Loucy (cell line): ENCODE measurements around the gene ABCA9.

Experiments used
- H2AFZ ChIP-seq: fragments of 200-600 bp; sonication (generic); 2 replicates; pipeline ENCODE4 v1.6.0; 2016; ENCODE audit warnings: antibody characterized with exemption, mild to moderate bottlenecking, low read length, moderate library complexity
- H3F3A ChIP-seq: fragments of 200-600 bp; 2 replicates; pipeline ENCODE4 v1.6.0; 2016; ENCODE audit warnings: antibody characterized with exemption, low read depth, mild to moderate bottlenecking
- H3K27me3 ChIP-seq: fragments of 200-600 bp; sonication (generic); 2 replicates; pipeline ENCODE4 v1.6.1; 2014; ENCODE audit warnings: low read length, mild to moderate bottlenecking; ENCODE audit not compliant: insufficient read depth, poor library complexity, severe bottlenecking
- H3K36me3 ChIP-seq: fragments of 200-600 bp; sonication (generic); 2 replicates; pipeline ENCODE4 v1.6.1; 2016; ENCODE audit warnings: low read length; ENCODE audit not compliant: insufficient read depth
- H3K4me1 ChIP-seq: fragments of 200-600 bp; sonication (generic); 2 replicates; pipeline ENCODE4 v1.5.1; 2014; ENCODE audit warnings: low read length, mild to moderate bottlenecking; ENCODE audit not compliant: insufficient read depth, poor library complexity, severe bottlenecking
- H3K4me2 ChIP-seq: fragments of 200-600 bp; sonication (generic); 2 replicates; pipeline ENCODE4 v1.6.0; 2014; ENCODE audit warnings: antibody characterized with exemption, low read length, low read depth, mild to moderate bottlenecking; ENCODE audit not compliant: poor library complexity, severe bottlenecking
- H3K4me3 ChIP-seq: fragments of 200-600 bp; sonication (generic); 2 replicates; pipeline ENCODE4 v1.5.1; 2014; ENCODE audit warnings: low read length, mild to moderate bottlenecking, mixed read lengths; ENCODE audit not compliant: poor library complexity, severe bottlenecking
- H3K79me2 ChIP-seq: fragments of 200-600 bp; sonication (generic); 2 replicates; pipeline ENCODE4 v1.6.1; 2014; ENCODE audit warnings: low read length; ENCODE audit not compliant: insufficient read depth
- H3K9ac ChIP-seq: fragments of 200-600 bp; sonication (generic); 2 replicates; pipeline ENCODE4 v1.6.0; 2014; ENCODE audit warnings: mild to moderate bottlenecking, low read depth, low read length, moderate library complexity; ENCODE audit not compliant: poor library complexity, severe bottlenecking
- H3K9me2 ChIP-seq: fragments of 200-600 bp; sonication (generic); replicated peaks from 2 replicates; pipeline ENCODE4 v1.6.1; 2016; ENCODE audit warnings: low read depth, low read length, mixed read lengths
- H3K9me3 ChIP-seq: fragments of 200-600 bp; sonication (generic); 2 replicates; pipeline ENCODE4 v1.6.1; 2014; ENCODE audit warnings: mild to moderate bottlenecking, antibody characterized with exemption, low read length, low read depth; ENCODE audit not compliant: insufficient read depth
- H4K20me1 ChIP-seq: fragments of 200-600 bp; sonication (generic); 2 replicates; pipeline ENCODE4 v1.6.0; 2014; ENCODE audit warnings: antibody characterized with exemption, low read length, mild to moderate bottlenecking; ENCODE audit not compliant: insufficient read depth, poor library complexity, severe bottlenecking
- EZH2phosphoT487 ChIP-seq: fragments of 200-600 bp; IDR thresholded peaks from 2 replicates; pipeline ENCODE4 v1.6.1; 2018; ENCODE audit warnings: antibody characterized with exemption, mild to moderate bottlenecking, moderate library complexity, borderline replicate concordance
- TF ChIP-seq, protein P1 (sequence below): fragments of 200-600 bp; sonication (generic); conservative IDR thresholded peaks from 2 replicates; pipeline ENCODE4 v1.5.1; 2014; ENCODE audit warnings: mild to moderate bottlenecking, antibody characterized with exemption, low read length

The ABCA9 gene

DNA sequence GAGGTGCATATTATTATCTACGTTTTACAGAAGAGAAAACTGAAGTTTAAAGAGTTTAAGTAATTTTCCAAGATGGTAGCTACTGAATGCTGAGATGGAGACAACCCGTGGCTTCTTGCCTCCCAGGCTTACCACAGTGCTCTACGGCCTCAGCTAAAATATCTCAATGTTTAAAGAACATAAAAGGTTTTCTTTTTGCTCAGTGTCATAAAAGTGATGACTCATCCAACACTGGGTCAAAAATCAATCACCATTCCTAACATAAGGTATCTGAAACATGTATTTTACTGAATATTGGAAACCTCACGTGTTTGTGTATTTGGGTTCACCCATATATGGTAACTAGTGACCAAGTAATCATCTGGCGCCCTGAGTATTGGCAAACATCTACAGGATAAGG lies 18.4 kb downstream of the ABCA9 start:
- Histone ChIP-seq H3K4me3 (no peak overlapping the region), H3F3A (no peaks in the 10 kb centered on the region), H3K9me3 (no peaks in the 10 kb centered on the region), H2AFZ (no peak overlapping the region), H3K9me2 (0 out of 2 replicates have a peak, but pooled peaks cover 3% of the 10 kb centered on the region), H4K20me1 (no peaks in the 10 kb centered on the region), H3K9ac (no peak overlapping the region), H3K79me2 (no peaks in the 10 kb centered on the region), H3K27me3 (no peaks in the 10 kb centered on the region), H3K4me2 (no peak overlapping the region), H3K36me3 (no peaks in the 10 kb centered on the region), H3K4me1 (no peaks in the 10 kb centered on the region)
- TF ChIP-seq, protein P1, sequence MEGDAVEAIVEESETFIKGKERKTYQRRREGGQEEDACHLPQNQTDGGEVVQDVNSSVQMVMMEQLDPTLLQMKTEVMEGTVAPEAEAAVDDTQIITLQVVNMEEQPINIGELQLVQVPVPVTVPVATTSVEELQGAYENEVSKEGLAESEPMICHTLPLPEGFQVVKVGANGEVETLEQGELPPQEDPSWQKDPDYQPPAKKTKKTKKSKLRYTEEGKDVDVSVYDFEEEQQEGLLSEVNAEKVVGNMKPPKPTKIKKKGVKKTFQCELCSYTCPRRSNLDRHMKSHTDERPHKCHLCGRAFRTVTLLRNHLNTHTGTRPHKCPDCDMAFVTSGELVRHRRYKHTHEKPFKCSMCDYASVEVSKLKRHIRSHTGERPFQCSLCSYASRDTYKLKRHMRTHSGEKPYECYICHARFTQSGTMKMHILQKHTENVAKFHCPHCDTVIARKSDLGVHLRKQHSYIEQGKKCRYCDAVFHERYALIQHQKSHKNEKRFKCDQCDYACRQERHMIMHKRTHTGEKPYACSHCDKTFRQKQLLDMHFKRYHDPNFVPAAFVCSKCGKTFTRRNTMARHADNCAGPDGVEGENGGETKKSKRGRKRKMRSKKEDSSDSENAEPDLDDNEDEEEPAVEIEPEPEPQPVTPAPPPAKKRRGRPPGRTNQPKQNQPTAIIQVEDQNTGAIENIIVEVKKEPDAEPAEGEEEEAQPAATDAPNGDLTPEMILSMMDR = no peak
- no peak for TF ChIP-seq EZH2phosphoT487

DNA sequence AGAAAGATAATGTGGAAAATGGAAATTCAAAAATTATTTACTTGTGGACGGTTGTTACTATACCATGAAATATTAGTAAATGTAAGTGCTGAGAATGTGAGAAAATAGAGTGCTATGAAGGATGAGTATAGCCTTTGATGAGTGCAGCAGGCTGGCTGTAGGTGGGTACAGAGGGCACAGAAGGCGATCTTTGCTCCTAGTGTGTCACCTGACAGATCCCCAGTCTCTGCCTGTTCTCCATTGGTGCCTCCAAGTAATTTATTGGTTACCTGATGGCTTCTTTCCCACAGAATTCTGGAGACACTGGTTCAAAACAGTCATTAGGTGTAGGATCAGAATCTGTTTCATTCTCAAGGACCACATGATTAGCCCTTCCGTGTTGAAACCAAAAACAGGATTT lies 28.9 kb downstream of the ABCA9 start:
- H3K4me1 ChIP-seq = no peaks in the 10 kb centered on the region
- no peaks in the 10 kb centered on the region for H3K36me3 ChIP-seq
- TF ChIP-seq, protein P1 = no peak
- no peak for TF ChIP-seq EZH2phosphoT487
- no peaks in the 10 kb centered on the region for H3K9me2 ChIP-seq
- H3F3A ChIP-seq = no peaks in the 10 kb centered on the region
- no peaks in the 10 kb centered on the region for H3K9me3 ChIP-seq
- H3K4me3 ChIP-seq = no peak overlapping the region
- H3K79me2 ChIP-seq = no peaks in the 10 kb centered on the region
- no peaks in the 10 kb centered on the region for H3K27me3 ChIP-seq
- H4K20me1 ChIP-seq = no peaks in the 10 kb centered on the region
- no peak overlapping the region for H3K4me2 ChIP-seq
- H2AFZ ChIP-seq = no peak overlapping the region
- H3K9ac ChIP-seq = no peak overlapping the region

DNA sequence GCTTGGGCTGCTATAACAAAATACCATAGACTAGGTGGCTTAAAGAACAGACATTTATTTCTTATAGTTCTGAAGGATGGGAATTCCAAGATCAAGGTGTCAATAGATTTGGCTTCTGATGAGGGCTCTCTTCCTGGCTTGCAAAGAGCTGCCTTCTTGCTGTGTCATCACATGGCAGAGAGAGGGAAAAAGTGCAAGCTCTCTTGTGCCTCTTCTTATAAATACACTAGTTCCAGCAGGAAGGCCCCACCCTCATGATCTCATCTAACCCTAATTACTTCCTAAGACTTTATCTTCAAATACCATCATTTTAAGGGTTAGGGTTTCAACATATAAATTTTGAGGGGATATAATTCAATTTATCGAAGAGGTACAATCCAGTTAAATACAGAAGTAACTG lies 30.6 kb downstream of the ABCA9 start:
- Histone ChIP-seq H3K9me3 (no peaks in the 10 kb centered on the region), H4K20me1 (no peaks in the 10 kb centered on the region), H2AFZ (no peak overlapping the region), H3K9me2 (no peaks in the 10 kb centered on the region), H3F3A (no peaks in the 10 kb centered on the region), H3K4me1 (no peaks in the 10 kb centered on the region), H3K79me2 (no peaks in the 10 kb centered on the region), H3K9ac (no peak overlapping the region), H3K4me3 (no peak overlapping the region), H3K27me3 (no peaks in the 10 kb centered on the region), H3K4me2 (no peak overlapping the region), H3K36me3 (no peaks in the 10 kb centered on the region)
- TF ChIP-seq, protein P1 = no peak
- no peak for TF ChIP-seq EZH2phosphoT487
